Measurements from ENCODE around the gene CHCHD3.

DNA sequence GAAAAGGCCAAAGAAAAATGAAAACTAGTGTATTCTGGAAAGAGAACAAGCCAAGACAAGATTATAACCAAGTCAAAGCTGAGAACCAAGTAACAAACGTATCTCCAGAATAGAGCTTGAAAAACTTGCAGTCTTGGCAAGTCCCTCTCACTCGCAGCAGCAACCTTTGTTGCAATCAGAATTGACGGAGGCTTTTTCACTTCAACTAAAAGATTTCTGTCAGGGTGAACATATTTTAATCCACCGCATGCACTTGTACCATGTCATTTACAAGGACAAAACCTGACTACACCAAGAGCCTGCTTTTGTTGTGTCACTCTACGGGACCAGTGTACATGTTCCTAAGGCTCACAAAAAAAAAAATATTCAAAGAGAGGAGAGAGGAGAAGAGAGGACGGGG lies 122.0 kb downstream of the CHCHD3 start:
- no peak for TF ChIP-seq POLR2A (IDR thresholded peaks at IDR 0.05)
- TF ChIP-seq, protein P1, sequence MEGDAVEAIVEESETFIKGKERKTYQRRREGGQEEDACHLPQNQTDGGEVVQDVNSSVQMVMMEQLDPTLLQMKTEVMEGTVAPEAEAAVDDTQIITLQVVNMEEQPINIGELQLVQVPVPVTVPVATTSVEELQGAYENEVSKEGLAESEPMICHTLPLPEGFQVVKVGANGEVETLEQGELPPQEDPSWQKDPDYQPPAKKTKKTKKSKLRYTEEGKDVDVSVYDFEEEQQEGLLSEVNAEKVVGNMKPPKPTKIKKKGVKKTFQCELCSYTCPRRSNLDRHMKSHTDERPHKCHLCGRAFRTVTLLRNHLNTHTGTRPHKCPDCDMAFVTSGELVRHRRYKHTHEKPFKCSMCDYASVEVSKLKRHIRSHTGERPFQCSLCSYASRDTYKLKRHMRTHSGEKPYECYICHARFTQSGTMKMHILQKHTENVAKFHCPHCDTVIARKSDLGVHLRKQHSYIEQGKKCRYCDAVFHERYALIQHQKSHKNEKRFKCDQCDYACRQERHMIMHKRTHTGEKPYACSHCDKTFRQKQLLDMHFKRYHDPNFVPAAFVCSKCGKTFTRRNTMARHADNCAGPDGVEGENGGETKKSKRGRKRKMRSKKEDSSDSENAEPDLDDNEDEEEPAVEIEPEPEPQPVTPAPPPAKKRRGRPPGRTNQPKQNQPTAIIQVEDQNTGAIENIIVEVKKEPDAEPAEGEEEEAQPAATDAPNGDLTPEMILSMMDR (IDR thresholded peaks at IDR 0.05), result no peak

All from breast epithelium (tissue), 3 donors.